ENCODE measurements around the gene TP63. TPM values are rescaled to one million over a fixed set of nuclear protein-coding genes. Genes with fewer than 3 reads are reported as not detected.
"Not testable (repeated sequence)": the region's sequence is repeated elsewhere in the genome, so short reads cannot be mapped to it uniquely, and the experiment has no call there.

Gene TP63
- total RNA-seq, 1 donor from 2014 or later = under 0.01 TPM

- no peak for DNase-seq (ENCODE audit: low read depth in 2 of 2)
Observed at GRCh38 chr3:189625572-189625971, 5.6 kb upstream of the TP63 start.

GRCh38 chr3:189626286-189626685, 4.9 kb upstream of the TP63 start:
- DNase-seq (ENCODE audit: low read depth in 2 of 2) = no peak

GRCh38 chr3:189629803-189630455, 1.3 kb upstream of the TP63 start:
- no peak for DNase-seq (ENCODE audit: low read depth in 2 of 2)

GRCh38 chr3:189630767-189631372, 319 bp upstream of the TP63 start:
- peak in 1 of 2 donors; percentile 37 for DNase-seq (ENCODE audit: low read depth in 2 of 2)

GRCh38 chr3:189631409-189631808, 220 bp downstream of the TP63 start:
- DNase-seq (ENCODE audit: low read depth in 2 of 2) = no peak

- DNase-seq (ENCODE audit: low read depth in 2 of 2) = no peak
Observed at GRCh38 chr3:189632242-189632641, 1.1 kb downstream of the TP63 start.

GRCh38 chr3:189635339-189635738, 4.2 kb downstream of the TP63 start:
- DNase-seq (ENCODE audit: low read depth in 2 of 2) = no peak

GRCh38 chr3:189636048-189636447, 4.9 kb downstream of the TP63 start:
- DNase-seq (ENCODE audit: low read depth in 2 of 2) = no peak

GRCh38 chr3:189637750-189638149, 6.6 kb downstream of the TP63 start:
- DNase-seq (ENCODE audit: low read depth in 2 of 2) = no peak

- no peak for DNase-seq (ENCODE audit: low read depth in 2 of 2)
Observed at GRCh38 chr3:189638276-189639031, 7.3 kb downstream of the TP63 start.

GRCh38 chr3:189641776-189642175, 10.6 kb downstream of the TP63 start:
- no peak for DNase-seq (ENCODE audit: low read depth in 2 of 2)

GRCh38 chr3:189646853-189647542, 15.8 kb downstream of the TP63 start:
- DNase-seq (ENCODE audit: low read depth in 2 of 2) = no peak

- peak; percentile 31 to 40 for DNase-seq (ENCODE audit: low read depth in 2 of 2)
Observed at GRCh38 chr3:189652042-189652441, 20.9 kb downstream of the TP63 start.

- DNase-seq (ENCODE audit: low read depth in 2 of 2) = no peak
Observed at GRCh38 chr3:189655617-189656016, 24.4 kb downstream of the TP63 start.

- no peak for DNase-seq (ENCODE audit: low read depth in 2 of 2)
Observed at GRCh38 chr3:189659571-189659970, 28.4 kb downstream of the TP63 start.

- DNase-seq (ENCODE audit: low read depth in 2 of 2) = peak in 1 of 2 donors; percentile 73
Observed at GRCh38 chr3:189664311-189664710, 33.1 kb downstream of the TP63 start.

- DNase-seq (ENCODE audit: low read depth in 2 of 2) = not testable (repeated sequence)
Observed at GRCh38 chr3:189672346-189672745, 41.2 kb downstream of the TP63 start.

GRCh38 chr3:189673535-189673934, 42.3 kb downstream of the TP63 start:
- no peak for DNase-seq (ENCODE audit: low read depth in 2 of 2)

- no peak for DNase-seq (ENCODE audit: low read depth in 2 of 2)
Observed at GRCh38 chr3:189674249-189674913, 43.2 kb downstream of the TP63 start.

GRCh38 chr3:189677667-189678066, 46.5 kb downstream of the TP63 start:
- DNase-seq (ENCODE audit: low read depth in 2 of 2) = no peak

GRCh38 chr3:189680723-189681122, 49.5 kb downstream of the TP63 start:
- no peak for DNase-seq (ENCODE audit: low read depth in 2 of 2)

All from lung microvascular endothelial cell (primary cell).